CD4-positive, alpha-beta T cell treated with Interleukin-15 for 1 hour (primary cell): ENCODE measurements around the gene ARHGAP23.
"Not testable (repeated sequence)": the region's sequence is repeated elsewhere in the genome, so short reads cannot be mapped to it uniquely, and the experiment has no call there.

ENCODE experiments used
- DNase-seq: peaks from one replicate; pipeline ENCODE4 v3.0.0-alpha.2; 2020

ARHGAP23 gene

GRCh38 chr17:38491346-38492066 is 63.2 kb downstream of the ARHGAP23 start:
- not testable (repeated sequence) for DNase-seq

- peak; percentile 87 for DNase-seq
Observed at GRCh38 chr17:38492067-38493040, 64.1 kb downstream of the ARHGAP23 start.

- not testable (repeated sequence) for DNase-seq
Observed at GRCh38 chr17:38494152-38494551, 65.9 kb downstream of the ARHGAP23 start.

GRCh38 chr17:38497656-38498055 is 69.4 kb downstream of the ARHGAP23 start:
- not testable (repeated sequence) for DNase-seq

- DNase-seq, result no peak
Observed at GRCh38 chr17:38498353-38498752, 70.1 kb downstream of the ARHGAP23 start.

GRCh38 chr17:38499230-38499629 is 71.0 kb downstream of the ARHGAP23 start:
- DNase-seq, result not testable (repeated sequence)

GRCh38 chr17:38501718-38502117 is 73.5 kb downstream of the ARHGAP23 start:
- DNase-seq, result not testable (repeated sequence)

- DNase-seq, result not testable (repeated sequence)
Observed at GRCh38 chr17:38503286-38503913, 75.1 kb downstream of the ARHGAP23 start.

- DNase-seq, result no peak
Observed at GRCh38 chr17:38504216-38504615, 76.0 kb downstream of the ARHGAP23 start.

- no peak for DNase-seq
Observed at GRCh38 chr17:38507436-38507835, 79.2 kb downstream of the ARHGAP23 start.

GRCh38 chr17:38507921-38508569 is 79.8 kb downstream of the ARHGAP23 start:
- no peak for DNase-seq

- no peak for DNase-seq
Observed at GRCh38 chr17:38508570-38508950, 80.3 kb downstream of the ARHGAP23 start.

GRCh38 chr17:38508954-38509771 is 80.9 kb downstream of the ARHGAP23 start:
- DNase-seq, result peak; percentile 66

- DNase-seq, result no peak
Observed at GRCh38 chr17:38509772-38510420, 81.6 kb downstream of the ARHGAP23 start.

- no peak for DNase-seq
Observed at GRCh38 chr17:38510421-38511149, 82.3 kb downstream of the ARHGAP23 start.

GRCh38 chr17:38511150-38512108 is 83.2 kb downstream of the ARHGAP23 start:
- DNase-seq, result no peak

GRCh38 chr17:38512473-38513058 is 84.3 kb downstream of the ARHGAP23 start:
- DNase-seq, result no peak

- not testable (repeated sequence) for DNase-seq
Observed at GRCh38 chr17:38526526-38526925, 98.3 kb downstream of the ARHGAP23 start.

GRCh38 chr17:38528141-38528540 is 99.9 kb downstream of the ARHGAP23 start:
- DNase-seq, result not testable (repeated sequence)
